B cell (primary cell): Measurements from ENCODE around the gene ZBTB7A. TPM values are rescaled to one million over a fixed set of nuclear protein-coding genes. Genes with fewer than 3 reads are reported as not detected.
A peak's percentile ranks its signal among the peaks of the same experiment; 100 is the strongest.

Source experiments
- ATAC-seq: fragments of 200-7000 bp; cut with Tn5 transposase; one replicate; pipeline ENCODE4 v1.10.0; 2021; ENCODE audit warnings: low read depth, mild to moderate bottlenecking, moderate number of reproducible peaks, moderate library complexity
- CTCF ChIA-PET: fragments of 350-600 bp; sonication (Branson Sonifier 250); formaldehyde crosslinking; loops from one replicate; lab custom pipeline; 2021; ENCODE audit warnings: antibody characterized with exemption, inconsistent platforms; lab: Charles Lee
- POLR2A ChIA-PET: fragments of 350-600 bp; sonication (Branson Sonifier 250); formaldehyde crosslinking; loops from one replicate; lab custom pipeline; 2021; ENCODE audit warnings: antibody characterized with exemption; lab: Charles Lee
- DNase-seq: peaks from one replicate; pipeline ENCODE4 v3.0.0; 2013
- H2AFZ ChIP-seq: 2 replicates; pipeline ENCODE4 v1.6.1; 2012; ENCODE audit warnings: mild to moderate bottlenecking, low read depth, low read length; ENCODE audit not compliant: insufficient read depth, poor library complexity, severe bottlenecking
- H3K27ac ChIP-seq, 2 donors: 1 replicate in 1 of 2; 2 replicates in 1 of 2; pipeline ENCODE4 v1.5.1; 2012 to 2013; ENCODE audit warnings: low read length in 2 of 2, mild to moderate bottlenecking in 2 of 2, moderate library complexity in 1 of 2
- H3K27me3 ChIP-seq, 4 experiments: fragments of 200-600 bp in 1 of 4; sonication (generic) in 1 of 4; replicated peaks in 1 of 4; 1 replicate in 2 of 4; 2 replicates in 2 of 4; pipeline versions ENCODE4 v1.6.1 to v1.7.0; 2013 to 2016; ENCODE audit warnings: low read length in 3 of 4, mild to moderate bottlenecking in 2 of 4, mixed read lengths in 1 of 4, moderate library complexity in 1 of 4; ENCODE audit not compliant: insufficient read depth in 4 of 4, control insufficient read depth in 3 of 4; ENCODE audit errors: control extremely low read depth in 1 of 4
- H3K36me3 ChIP-seq, 2 experiments: replicated peaks in 1 of 2; 1 replicate in 1 of 2; 2 replicates in 1 of 2; pipeline versions ENCODE4 v1.6.1 to v1.7.1; 2013; ENCODE audit warnings: low read length in 1 of 2; ENCODE audit not compliant: insufficient read depth in 2 of 2, control insufficient read depth in 1 of 2; ENCODE audit errors: control extremely low read depth in 1 of 2, extremely low read depth in 1 of 2
- H3K4me1 ChIP-seq, 2 donors: fragments of 200-600 bp in 1 of 2; sonication (generic) in 1 of 2; 1 replicate in 1 of 2; 2 replicates in 1 of 2; pipeline versions ENCODE4 v1.5.1 to v1.6.1; 2013 to 2017; ENCODE audit warnings: low read length in 2 of 2; ENCODE audit not compliant: control insufficient read depth in 2 of 2, insufficient read depth in 2 of 2
- H3K4me2 ChIP-seq: replicated peaks from 2 replicates; pipeline ENCODE3; 2012; ENCODE audit warnings: mild to moderate bottlenecking, low read depth, low read length; ENCODE audit not compliant: poor library complexity, severe bottlenecking
- H3K4me3 ChIP-seq, 5 experiments: fragments of 200-600 bp in 1 of 5; sonication (generic) in 1 of 5; 1 replicate in 3 of 5; 2 replicates in 2 of 5; pipeline versions ENCODE4 v1.5.1 to v1.7.0; 2011 to 2016; ENCODE audit warnings: low read length in 4 of 5, mild to moderate bottlenecking in 4 of 5, low read depth in 2 of 5, control low read depth in 1 of 5, moderate library complexity in 1 of 5; ENCODE audit not compliant: insufficient read depth in 1 of 5; ENCODE audit errors: control extremely low read depth in 1 of 5, extremely low read depth in 1 of 5
- H3K79me2 ChIP-seq: fragments of 200-600 bp; sonication (generic); one replicate; pipeline ENCODE4 v1.6.0; 2016; ENCODE audit warnings: low read length; ENCODE audit not compliant: control insufficient read depth, insufficient read depth
- H3K9ac ChIP-seq: fragments of 200-600 bp; sonication (generic); 2 replicates; pipeline ENCODE4 v1.6.1; 2017; ENCODE audit warnings: mild to moderate bottlenecking, low read length, moderate library complexity
- H3K9me3 ChIP-seq, 3 donors: one replicate each; pipeline versions ENCODE4 v1.6.1 to v1.7.1; 2013; ENCODE audit warnings: low read length in 2 of 3; ENCODE audit not compliant: control insufficient read depth in 2 of 3, insufficient read depth in 1 of 3; ENCODE audit errors: control extremely low read depth in 1 of 3
- H4K20me1 ChIP-seq: 2 replicates; pipeline ENCODE4 v1.6.0; 2012; ENCODE audit warnings: mild to moderate bottlenecking, low read length; ENCODE audit not compliant: insufficient read depth, control insufficient read depth, poor library complexity, severe bottlenecking
- H3K27ac Mint-ChIP-seq: one replicate; pipeline ENCODE4 v1.8.0; 2021; ENCODE audit warnings: mixed read lengths
- H3K27me3 Mint-ChIP-seq: one replicate; pipeline ENCODE4 v1.8.0; 2021; ENCODE audit warnings: mixed read lengths
- H3K4me1 Mint-ChIP-seq: one replicate; pipeline ENCODE4 v1.8.0; 2021; ENCODE audit warnings: mixed read lengths
- H3K4me3 Mint-ChIP-seq: one replicate; pipeline ENCODE4 v1.8.0; 2021; ENCODE audit warnings: mixed read lengths
- H3K9me3 Mint-ChIP-seq: one replicate; pipeline ENCODE4 v1.8.0; 2022; ENCODE audit warnings: mixed read lengths; ENCODE audit not compliant: insufficient read depth
- CTCF ChIP-seq: fragments of 200-600 bp; IDR thresholded peaks from one replicate; pipeline ENCODE4 v1.8.0; 2022; ENCODE audit warnings: antibody characterized with exemption, mild to moderate bottlenecking
- EZH2 ChIP-seq: IDR thresholded peaks from 2 replicates; pipeline ENCODE4 v1.6.1; 2012; ENCODE audit warnings: borderline replicate concordance, low read depth, mild to moderate bottlenecking, moderate library complexity, low read length; ENCODE audit not compliant: insufficient read depth, poor library complexity, severe bottlenecking
- WGBS: methylation state at CpG from one replicate; pipeline ENCODE4 v1.1.5; 2013; ENCODE audit warnings: missing lambda C conversion rate; ENCODE audit not compliant: insufficient coverage; 5-methylcytosine and 5-hydroxymethylcytosine counted together
- intact Hi-C: fragments of 100-400 bp; cut with micrococcal nuclease; formaldehyde crosslinking; loops from one replicate; pipeline ENCODE4 v1.10.0; 2022
- polyA plus RNA-seq: library from polyadenylated mRNA; depleted of rRNA; stranded (reverse); fragments of >200 nt; gene quantifications from 2 replicates; pipeline ENCODE4 v1.2.3, GENCODE V29; 2012
- total RNA-seq, 2 donors: library from RNA; stranded (reverse); fragments of 120-200 nt in 1 of 2; gene quantifications; 1 replicate in 1 of 2; 2 replicates in 1 of 2; pipeline versions ENCODE4 v1.2.3 to v1.2.4, GENCODE V29; 2013 to 2022

Gene ZBTB7A
- total and polyA plus RNA-seq, 2 donors (not counting 1 experiment from before 2014, with no cell fraction given) = 24.8 to 62.6 TPM

DNA sequence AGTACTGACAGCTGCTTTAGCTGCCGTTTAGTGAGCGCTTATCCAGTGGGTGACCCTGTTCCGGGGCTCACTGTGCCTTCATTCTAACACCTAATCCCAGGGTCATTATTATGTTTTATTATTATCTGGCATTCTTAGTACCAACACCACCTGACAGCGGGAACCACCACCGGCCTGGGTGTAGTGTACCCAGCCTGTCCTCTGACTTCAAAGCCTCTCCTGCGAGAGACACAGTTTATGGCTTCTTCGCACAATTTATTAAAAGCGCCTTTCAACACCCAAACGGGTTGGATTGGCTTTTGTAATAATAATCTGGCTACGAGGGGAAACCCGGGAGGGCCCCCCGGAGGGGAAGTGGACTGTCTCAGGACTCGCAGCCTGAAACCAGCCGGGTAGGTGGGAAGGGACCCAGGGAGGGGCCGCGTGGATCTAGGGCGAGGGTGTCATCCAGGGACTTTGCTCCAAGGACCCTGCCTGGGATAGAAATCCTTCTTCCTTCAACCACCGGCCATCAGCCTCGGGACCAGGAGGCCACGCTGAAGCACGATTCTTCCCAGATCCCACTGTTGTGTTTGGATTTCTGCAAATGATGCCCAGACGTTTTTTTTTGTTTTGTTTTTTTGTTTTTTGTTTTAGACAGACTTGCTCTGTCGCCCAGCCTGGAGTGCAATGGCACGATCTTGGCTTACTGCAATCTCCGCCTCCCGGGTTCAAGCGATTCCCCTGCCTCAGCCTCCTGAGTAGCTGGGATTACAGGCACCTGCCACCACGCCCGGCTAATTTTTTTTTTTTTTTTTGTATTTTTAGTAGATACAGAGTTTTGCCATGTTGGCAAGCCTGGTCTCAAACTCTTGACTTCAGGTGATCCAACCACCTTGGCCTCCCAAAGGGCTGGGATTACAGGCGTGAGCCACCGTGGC lies 1.6 kb upstream of the ZBTB7A start:
- Histone ChIP-seq H3K4me2 (peak overlapping the region; percentile 95), H2AFZ (peak overlapping the region; percentile 9), H3K4me1 (peaks cover 31 to 36% of the 10 kb centered on the region in 2 donors), H3K36me3 (peaks cover 0 to 3% of the 10 kb centered on the region in 2 experiments), H3K79me2 (peaks cover 27% of the 10 kb centered on the region), H3K9me3 (no peaks in the 10 kb centered on the region), H3K9ac (peak overlapping the region; percentile 84), H3K27ac (peak overlapping the region; percentile 82 to 86), H3K4me3 (peak overlapping the region; percentile 67 to 90 (median 82)), H3K27me3 (no peaks in the 10 kb centered on the region), H4K20me1 (peaks cover 18% of the 10 kb centered on the region)
- no peaks in the 10 kb centered on the region for H3K27me3 Mint-ChIP-seq
- 1% methylated on average over 10 of the region's 31 CpGs for WGBS
- intact Hi-C loops = loop anchor here (1.0 to 10.0 kb wide), 3 partner anchors 10 to 894 kb away; partner anchors contain the start of genes ANKRD24, S1PR4 and SIRT6
- CTCF ChIA-PET = no interaction called here
- H3K27ac Mint-ChIP-seq = peak overlapping the region; percentile 90
- TF ChIP-seq CTCF = no peak
- no peak for TF ChIP-seq EZH2
- peaks cover 23% of the 10 kb centered on the region for H3K4me1 Mint-ChIP-seq
- peak overlapping the region; percentile 87 for H3K4me3 Mint-ChIP-seq
- peak; percentile 48 for DNase-seq
- POLR2A ChIA-PET = interaction anchor here (0.6 to 3.0 kb wide), 2 partner anchors 41 to 81 kb away, joined by 7 to 27 read pairs; no protein-coding TSS in a partner anchor
- ATAC-seq = no peak
- no peaks in the 10 kb centered on the region for H3K9me3 Mint-ChIP-seq
